ENCODE results near the gene RSPRY1. TPM values are rescaled to one million over a fixed set of nuclear protein-coding genes. Genes with fewer than 3 reads are reported as not detected.

The RSPRY1 gene
- total RNA-seq, 2 experiments from 2014 or later = 32.6 to 33.7 TPM

- no peak overlapping the region for H3K27ac Mint-ChIP-seq
- DNase-seq (no peak), ATAC-seq (no peak)
- H3K27me3 Mint-ChIP-seq = no peaks in the 10 kb centered on the region
- H3K9me3 Mint-ChIP-seq (ENCODE audit: low read depth) = no peaks in the 10 kb centered on the region
- no peak overlapping the region for H3K4me3 Mint-ChIP-seq
- CTCF ChIA-PET = no interaction called here
- peaks cover 64% of the 10 kb centered on the region for H3K36me3 Mint-ChIP-seq
- no peaks in the 10 kb centered on the region for H3K4me1 Mint-ChIP-seq
Observed at GRCh38 chr16:57226701-57227621, 40.8 kb downstream of the RSPRY1 start.

GRCh38 chr16:57229079-57229478 is 43.0 kb downstream of the RSPRY1 start:
- Mint-ChIP-seq H3K27ac (no peak overlapping the region), H3K27me3 (no peaks in the 10 kb centered on the region), H3K4me1 (no peaks in the 10 kb centered on the region), H3K9me3 (ENCODE audit: low read depth) (no peaks in the 10 kb centered on the region), H3K4me3 (no peak overlapping the region), H3K36me3 (peaks cover 58% of the 10 kb centered on the region)
- DNase-seq = no peak
- ATAC-seq = no peak
- CTCF ChIA-PET = no interaction called here

- no peak overlapping the region for H3K27ac Mint-ChIP-seq
- H3K27me3 Mint-ChIP-seq = no peaks in the 10 kb centered on the region
- peaks cover 12% of the 10 kb centered on the region for H3K4me1 Mint-ChIP-seq
- CTCF ChIA-PET = interaction anchor here (1.0 to 1.9 kb wide), 4 partner anchors 12 to 140 kb away, joined by 3 to 7 read pairs (median 3); partner anchors contain the start of genes ARL2BP and CPNE2
- DNase-seq (no peak), ATAC-seq (no peak)
- peaks cover 50% of the 10 kb centered on the region for H3K36me3 Mint-ChIP-seq
- H3K9me3 Mint-ChIP-seq (ENCODE audit: low read depth) = no peaks in the 10 kb centered on the region
- no peak overlapping the region for H3K4me3 Mint-ChIP-seq
Observed at GRCh38 chr16:57231821-57232350, 45.8 kb downstream of the RSPRY1 start.

- peaks cover 18% of the 10 kb centered on the region for H3K4me1 Mint-ChIP-seq
- peaks cover 48% of the 10 kb centered on the region for H3K36me3 Mint-ChIP-seq
- no peaks in the 10 kb centered on the region for H3K27me3 Mint-ChIP-seq
- CTCF ChIA-PET = no interaction called here
- H3K27ac Mint-ChIP-seq = no peak overlapping the region
- H3K4me3 Mint-ChIP-seq = no peak overlapping the region
- no peak for DNase-seq
- H3K9me3 Mint-ChIP-seq (ENCODE audit: low read depth) = no peaks in the 10 kb centered on the region
- no peak for ATAC-seq
Observed at GRCh38 chr16:57233944-57234706, 48.0 kb downstream of the RSPRY1 start.

- H3K9me3 Mint-ChIP-seq (ENCODE audit: low read depth) = no peaks in the 10 kb centered on the region
- H3K4me3 Mint-ChIP-seq = no peak overlapping the region
- H3K27ac Mint-ChIP-seq = no peak overlapping the region
- peaks cover 49% of the 10 kb centered on the region for H3K36me3 Mint-ChIP-seq
- H3K27me3 Mint-ChIP-seq = no peaks in the 10 kb centered on the region
- no peak for DNase-seq
- H3K4me1 Mint-ChIP-seq = peaks cover 20% of the 10 kb centered on the region
- CTCF ChIA-PET = interaction anchor here (1.3 kb wide), 1 partner anchor 183 kb away, joined by 5 read pairs; no protein-coding TSS in a partner anchor
- no peak for ATAC-seq
Observed at GRCh38 chr16:57234707-57235092, 48.6 kb downstream of the RSPRY1 start.

GRCh38 chr16:57235128-57236021 is 49.2 kb downstream of the RSPRY1 start:
- Mint-ChIP-seq H3K27ac (no peak overlapping the region), H3K4me3 (no peak overlapping the region)
- peak; percentile 49 for DNase-seq

GRCh38 chr16:57236022-57236350 is 49.9 kb downstream of the RSPRY1 start:
- CTCF ChIA-PET = interaction anchor here (1.0 to 1.5 kb wide), 3 partner anchors 9 to 182 kb away, joined by 5 read pairs; partner anchors contain the start of gene ARL2BP
- Mint-ChIP-seq H3K4me3 (no peak overlapping the region), H3K27ac (no peak overlapping the region), H3K27me3 (no peaks in the 10 kb centered on the region), H3K9me3 (ENCODE audit: low read depth) (no peaks in the 10 kb centered on the region), H3K36me3 (peaks cover 43% of the 10 kb centered on the region), H3K4me1 (peaks cover 20% of the 10 kb centered on the region)
- DNase-seq (no peak), ATAC-seq (no peak)

More at GRCh38 chr16:57235128-57236021, 49.2 kb downstream of the RSPRY1 start:
- H3K4me1 Mint-ChIP-seq = peaks cover 20% of the 10 kb centered on the region
- CTCF ChIA-PET = interaction anchor here (1.0 to 1.5 kb wide), 3 partner anchors 10 to 183 kb away, joined by 5 read pairs; partner anchors contain the start of gene ARL2BP
- peaks cover 49% of the 10 kb centered on the region for H3K36me3 Mint-ChIP-seq
- no peaks in the 10 kb centered on the region for H3K27me3 Mint-ChIP-seq
- no peaks in the 10 kb centered on the region for H3K9me3 Mint-ChIP-seq (ENCODE audit: low read depth)
- ATAC-seq = peak; percentile 65

- ATAC-seq (no peak), DNase-seq (no peak)
- Mint-ChIP-seq H3K4me1 (peaks cover 20% of the 10 kb centered on the region), H3K27me3 (no peaks in the 10 kb centered on the region), H3K9me3 (ENCODE audit: low read depth) (no peaks in the 10 kb centered on the region), H3K36me3 (peaks cover 34% of the 10 kb centered on the region), H3K4me3 (no peak overlapping the region), H3K27ac (no peak overlapping the region)
- CTCF ChIA-PET = no interaction called here
Observed at GRCh38 chr16:57238682-57239081, 52.6 kb downstream of the RSPRY1 start.

GRCh38 chr16:57239107-57239506 is 53.0 kb downstream of the RSPRY1 start:
- no peaks in the 10 kb centered on the region for H3K27me3 Mint-ChIP-seq
- no peak overlapping the region for H3K27ac Mint-ChIP-seq

GRCh38 chr16:57240851-57241250 is 54.7 kb downstream of the RSPRY1 start:
- ATAC-seq (no peak), DNase-seq (no peak)
- Mint-ChIP-seq H3K4me3 (no peak overlapping the region), H3K36me3 (peaks cover 24% of the 10 kb centered on the region), H3K9me3 (ENCODE audit: low read depth) (no peaks in the 10 kb centered on the region), H3K27me3 (no peaks in the 10 kb centered on the region), H3K4me1 (peaks cover 28% of the 10 kb centered on the region), H3K27ac (no peak overlapping the region)
- CTCF ChIA-PET = no interaction called here

More at GRCh38 chr16:57239107-57239506, 53.0 kb downstream of the RSPRY1 start:
- peaks cover 22% of the 10 kb centered on the region for H3K4me1 Mint-ChIP-seq
- DNase-seq = no peak
- no peak for ATAC-seq
- H3K36me3 Mint-ChIP-seq = peaks cover 30% of the 10 kb centered on the region
- CTCF ChIA-PET = no interaction called here
- H3K4me3 Mint-ChIP-seq = no peak overlapping the region
- H3K9me3 Mint-ChIP-seq (ENCODE audit: low read depth) = no peaks in the 10 kb centered on the region

GRCh38 chr16:57242650-57243049 is 56.5 kb downstream of the RSPRY1 start:
- peak overlapping the region; percentile 25 for H3K27ac Mint-ChIP-seq
- DNase-seq (no peak), ATAC-seq (no peak)
- no peak overlapping the region for H3K4me3 Mint-ChIP-seq
- no peaks in the 10 kb centered on the region for H3K9me3 Mint-ChIP-seq (ENCODE audit: low read depth)
- CTCF ChIA-PET = no interaction called here
- no peaks in the 10 kb centered on the region for H3K27me3 Mint-ChIP-seq
- peaks cover 27% of the 10 kb centered on the region for H3K4me1 Mint-ChIP-seq
- peaks cover 16% of the 10 kb centered on the region for H3K36me3 Mint-ChIP-seq

GRCh38 chr16:57244463-57244766 is 58.3 kb downstream of the RSPRY1 start:
- Mint-ChIP-seq H3K9me3 (ENCODE audit: low read depth) (no peaks in the 10 kb centered on the region), H3K27me3 (no peaks in the 10 kb centered on the region), H3K4me1 (peaks cover 18% of the 10 kb centered on the region), H3K4me3 (peak overlapping the region; percentile 85), H3K36me3 (peaks cover 14% of the 10 kb centered on the region), H3K27ac (peak overlapping the region; percentile 90)
- ATAC-seq = peak; percentile 50
- no peak for DNase-seq
- CTCF ChIA-PET = interaction anchor here (1.0 to 2.1 kb wide), 3 partner anchors 8 to 56 kb away, joined by 3 to 8 read pairs (median 5); no protein-coding TSS in a partner anchor

Measured in activated CD8-positive, alpha-beta memory T cell treated with anti-CD3 and anti-CD28 coated beads, Interleukin-2, amount 10 ng/mL, durations not matched to agents 7 days and 5 days (primary cell).